ENCODE data around the gene RAI1. TPM values are rescaled to one million over a fixed set of nuclear protein-coding genes. Genes with fewer than 3 reads are reported as not detected.

RAI1 gene
- total and polyA plus RNA-seq, 2 experiments from 2014 or later: 0.87 to 0.89 TPM

DNA sequence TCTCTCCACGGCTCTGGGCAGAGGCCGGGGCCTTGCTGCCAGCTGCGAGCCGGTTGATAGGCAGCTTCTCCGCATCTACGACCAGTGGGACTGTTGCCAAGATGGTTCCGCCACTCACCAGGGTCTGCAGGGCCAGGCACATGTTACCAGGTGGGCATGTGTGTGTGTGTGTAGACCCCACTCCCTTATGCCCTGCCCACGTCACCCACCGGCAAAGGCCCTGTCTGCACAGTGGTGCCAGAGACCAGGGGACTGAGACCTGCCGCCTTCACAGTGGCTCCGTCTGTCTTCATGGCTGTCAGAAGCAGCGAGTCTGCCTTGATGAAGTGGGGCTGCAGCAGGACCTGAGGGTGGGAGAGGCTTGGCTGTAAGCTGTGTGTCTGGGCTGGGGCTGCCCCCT, 137.9 kb downstream of the RAI1 start:
- peaks cover 44% of the 10 kb centered on the region for H4K20me1 ChIP-seq (replicated peaks; ENCODE audit: insufficient read depth)

More for the DNA sequence above, 137.9 kb downstream of the RAI1 start:
- Histone ChIP-seq H3K27me3 (ENCODE audit: insufficient read depth) (no peaks in the 10 kb centered on the region), H3F3A (replicated peaks; ENCODE audit: low read depth) (peaks cover 9% of the 10 kb centered on the region), H3K36me3 (ENCODE audit: insufficient read depth) (peaks cover 5% of the 10 kb centered on the region; the same call in 1 of the 2 replicates), H3K4me3 (no peak overlapping the region), H3K4me2 (no peak overlapping the region), H3K79me2 (replicated peaks; ENCODE audit: insufficient read depth) (peaks cover 33% of the 10 kb centered on the region), H2AFZ (no peak overlapping the region), H3K4me1 (ENCODE audit: insufficient read depth) (peaks cover 22% of the 10 kb centered on the region), H3K9me2 (ENCODE audit: insufficient read depth) (no peaks in the 10 kb centered on the region), H3K27ac (ENCODE audit: low read depth) (0 out of 2 replicates have a peak overlapping the region, but pooled peaks have one; percentile 50)
- peaks cover 19% of the 10 kb centered on the region for H3K27me3 Mint-ChIP-seq (ENCODE audit: insufficient read depth, low read depth, poor library complexity)
- ATAC-seq (no peak), DNase-seq (ENCODE audit: low spot score) (no peak)
- H3K4me3 Mint-ChIP-seq: no peak overlapping the region
- H3K9me3 Mint-ChIP-seq: no peaks in the 10 kb centered on the region; the same call in 2 of the 3 replicates
- H3K27ac Mint-ChIP-seq: no peak overlapping the region
- peaks cover 54% of the 10 kb centered on the region for H3K36me3 Mint-ChIP-seq (ENCODE audit: low read depth)
- peaks cover 57% of the 10 kb centered on the region for H3K4me1 Mint-ChIP-seq
- TF ChIP-seq JUNB (IDR thresholded peaks at IDR 0.05; ENCODE audit: unreplicated experiment) (no peak), POLR2AphosphoS5 (IDR thresholded peaks at IDR 0.05; ENCODE audit: low read depth) (no peak), ZNF331 (CRISPR knock-in tag; IDR thresholded peaks at IDR 0.05; ENCODE audit: low read depth) (no peak), ZNF114 (CRISPR knock-in tag; IDR thresholded peaks at IDR 0.05) (no peak), ZNF462 (CRISPR knock-in tag; IDR thresholded peaks at IDR 0.05) (no peak), CTCF (conservative IDR thresholded peaks at IDR 0.05; ENCODE audit: low read depth in 2 of 2) (no peak), CREB1 (CRISPR knock-in tag; IDR thresholded peaks at IDR 0.05; ENCODE audit: low read depth) (no peak), STAT1 (IDR thresholded peaks at IDR 0.05; ENCODE audit: unreplicated experiment) (no peak)
- TF ChIP-seq, protein P1, sequence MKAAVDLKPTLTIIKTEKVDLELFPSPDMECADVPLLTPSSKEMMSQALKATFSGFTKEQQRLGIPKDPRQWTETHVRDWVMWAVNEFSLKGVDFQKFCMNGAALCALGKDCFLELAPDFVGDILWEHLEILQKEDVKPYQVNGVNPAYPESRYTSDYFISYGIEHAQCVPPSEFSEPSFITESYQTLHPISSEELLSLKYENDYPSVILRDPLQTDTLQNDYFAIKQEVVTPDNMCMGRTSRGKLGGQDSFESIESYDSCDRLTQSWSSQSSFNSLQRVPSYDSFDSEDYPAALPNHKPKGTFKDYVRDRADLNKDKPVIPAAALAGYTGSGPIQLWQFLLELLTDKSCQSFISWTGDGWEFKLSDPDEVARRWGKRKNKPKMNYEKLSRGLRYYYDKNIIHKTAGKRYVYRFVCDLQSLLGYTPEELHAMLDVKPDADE (IDR thresholded peaks at IDR 0.05): no peak
- TF ChIP-seq, protein P2, sequence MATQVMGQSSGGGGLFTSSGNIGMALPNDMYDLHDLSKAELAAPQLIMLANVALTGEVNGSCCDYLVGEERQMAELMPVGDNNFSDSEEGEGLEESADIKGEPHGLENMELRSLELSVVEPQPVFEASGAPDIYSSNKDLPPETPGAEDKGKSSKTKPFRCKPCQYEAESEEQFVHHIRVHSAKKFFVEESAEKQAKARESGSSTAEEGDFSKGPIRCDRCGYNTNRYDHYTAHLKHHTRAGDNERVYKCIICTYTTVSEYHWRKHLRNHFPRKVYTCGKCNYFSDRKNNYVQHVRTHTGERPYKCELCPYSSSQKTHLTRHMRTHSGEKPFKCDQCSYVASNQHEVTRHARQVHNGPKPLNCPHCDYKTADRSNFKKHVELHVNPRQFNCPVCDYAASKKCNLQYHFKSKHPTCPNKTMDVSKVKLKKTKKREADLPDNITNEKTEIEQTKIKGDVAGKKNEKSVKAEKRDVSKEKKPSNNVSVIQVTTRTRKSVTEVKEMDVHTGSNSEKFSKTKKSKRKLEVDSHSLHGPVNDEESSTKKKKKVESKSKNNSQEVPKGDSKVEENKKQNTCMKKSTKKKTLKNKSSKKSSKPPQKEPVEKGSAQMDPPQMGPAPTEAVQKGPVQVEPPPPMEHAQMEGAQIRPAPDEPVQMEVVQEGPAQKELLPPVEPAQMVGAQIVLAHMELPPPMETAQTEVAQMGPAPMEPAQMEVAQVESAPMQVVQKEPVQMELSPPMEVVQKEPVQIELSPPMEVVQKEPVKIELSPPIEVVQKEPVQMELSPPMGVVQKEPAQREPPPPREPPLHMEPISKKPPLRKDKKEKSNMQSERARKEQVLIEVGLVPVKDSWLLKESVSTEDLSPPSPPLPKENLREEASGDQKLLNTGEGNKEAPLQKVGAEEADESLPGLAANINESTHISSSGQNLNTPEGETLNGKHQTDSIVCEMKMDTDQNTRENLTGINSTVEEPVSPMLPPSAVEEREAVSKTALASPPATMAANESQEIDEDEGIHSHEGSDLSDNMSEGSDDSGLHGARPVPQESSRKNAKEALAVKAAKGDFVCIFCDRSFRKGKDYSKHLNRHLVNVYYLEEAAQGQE (IDR thresholded peaks at IDR 0.05; ENCODE audit: unreplicated experiment): no peak

Data from GM23338 (cell line).